ENCODE measurements around the gene MGRN1.

The MGRN1 gene

GRCh38 chr16:4607841-4608703, 16.6 kb upstream of the MGRN1 start:
- no peaks in the 10 kb centered on the region for H3K27me3 ChIP-seq
- DNase-seq = no peak
- no peaks in the 10 kb centered on the region for H3K9me3 ChIP-seq
- H3K4me3 ChIP-seq (ENCODE audit: low read depth, low read length) = no peak overlapping the region
- H3K36me3 ChIP-seq = peaks cover 16% of the 10 kb centered on the region
- no peaks in the 10 kb centered on the region for H3K4me1 ChIP-seq
- TF ChIP-seq, protein P1, sequence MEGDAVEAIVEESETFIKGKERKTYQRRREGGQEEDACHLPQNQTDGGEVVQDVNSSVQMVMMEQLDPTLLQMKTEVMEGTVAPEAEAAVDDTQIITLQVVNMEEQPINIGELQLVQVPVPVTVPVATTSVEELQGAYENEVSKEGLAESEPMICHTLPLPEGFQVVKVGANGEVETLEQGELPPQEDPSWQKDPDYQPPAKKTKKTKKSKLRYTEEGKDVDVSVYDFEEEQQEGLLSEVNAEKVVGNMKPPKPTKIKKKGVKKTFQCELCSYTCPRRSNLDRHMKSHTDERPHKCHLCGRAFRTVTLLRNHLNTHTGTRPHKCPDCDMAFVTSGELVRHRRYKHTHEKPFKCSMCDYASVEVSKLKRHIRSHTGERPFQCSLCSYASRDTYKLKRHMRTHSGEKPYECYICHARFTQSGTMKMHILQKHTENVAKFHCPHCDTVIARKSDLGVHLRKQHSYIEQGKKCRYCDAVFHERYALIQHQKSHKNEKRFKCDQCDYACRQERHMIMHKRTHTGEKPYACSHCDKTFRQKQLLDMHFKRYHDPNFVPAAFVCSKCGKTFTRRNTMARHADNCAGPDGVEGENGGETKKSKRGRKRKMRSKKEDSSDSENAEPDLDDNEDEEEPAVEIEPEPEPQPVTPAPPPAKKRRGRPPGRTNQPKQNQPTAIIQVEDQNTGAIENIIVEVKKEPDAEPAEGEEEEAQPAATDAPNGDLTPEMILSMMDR (IDR thresholded peaks at IDR 0.05; ENCODE audit: low read depth, low read length) = no peak

GRCh38 chr16:4608704-4608980, 16.0 kb upstream of the MGRN1 start:
- Histone ChIP-seq H3K9me3 (no peaks in the 10 kb centered on the region), H3K4me3 (ENCODE audit: low read depth, low read length) (no peak overlapping the region), H3K36me3 (peaks cover 16% of the 10 kb centered on the region), H3K27me3 (no peaks in the 10 kb centered on the region), H3K4me1 (no peaks in the 10 kb centered on the region)
- no peak for DNase-seq
- TF ChIP-seq, protein P1 (IDR thresholded peaks at IDR 0.05; ENCODE audit: low read depth, low read length) = no peak

DNA sequence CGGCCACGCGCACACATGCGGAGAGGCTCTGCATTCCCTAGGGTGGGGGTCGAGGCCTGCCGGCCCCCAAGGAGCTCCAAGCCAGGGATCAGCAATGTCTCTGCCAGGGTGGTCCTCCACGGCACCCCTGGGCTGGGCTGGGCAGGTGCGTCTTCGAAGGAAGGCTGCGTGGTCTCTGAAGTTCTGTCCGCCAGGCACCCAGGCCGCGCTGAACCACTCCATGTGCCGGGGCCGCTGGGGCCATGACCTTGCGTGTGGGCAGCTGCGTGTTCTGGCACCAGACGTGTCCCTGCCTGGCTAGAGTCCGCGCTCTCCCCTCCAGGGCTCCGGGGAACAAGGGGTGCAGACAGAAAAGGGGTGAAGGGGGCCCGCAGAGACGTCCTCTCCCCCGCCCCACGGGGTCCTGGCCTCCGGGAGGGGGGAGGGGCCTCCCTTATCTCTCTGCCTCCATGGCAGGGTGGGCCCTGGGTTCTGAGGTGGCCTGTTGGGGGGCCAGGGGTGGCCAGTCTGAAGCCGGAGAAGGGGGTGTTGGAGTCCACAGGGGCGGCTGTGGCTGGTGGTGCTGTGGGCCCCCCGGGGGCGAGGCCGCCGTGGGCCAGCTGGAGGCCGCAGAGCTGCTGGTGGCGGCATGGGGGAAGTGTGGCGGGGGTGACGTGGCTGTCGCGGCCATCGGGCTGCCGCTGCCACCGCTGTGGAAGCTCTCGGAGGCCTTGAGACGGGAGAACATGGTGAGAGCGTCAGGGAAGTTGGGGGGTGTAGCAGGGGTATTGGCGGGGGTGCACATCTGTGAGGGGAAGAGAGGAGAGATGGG, 15.2 kb upstream of the MGRN1 start:
- peaks cover 16% of the 10 kb centered on the region for H3K36me3 ChIP-seq
- H3K27me3 ChIP-seq = no peaks in the 10 kb centered on the region
- H3K9me3 ChIP-seq = no peaks in the 10 kb centered on the region
- TF ChIP-seq, protein P1 (IDR thresholded peaks at IDR 0.05; ENCODE audit: low read depth, low read length) = no peak
- no peaks in the 10 kb centered on the region for H3K4me1 ChIP-seq
- DNase-seq = no peak
- no peak overlapping the region for H3K4me3 ChIP-seq (ENCODE audit: low read depth, low read length)

DNA sequence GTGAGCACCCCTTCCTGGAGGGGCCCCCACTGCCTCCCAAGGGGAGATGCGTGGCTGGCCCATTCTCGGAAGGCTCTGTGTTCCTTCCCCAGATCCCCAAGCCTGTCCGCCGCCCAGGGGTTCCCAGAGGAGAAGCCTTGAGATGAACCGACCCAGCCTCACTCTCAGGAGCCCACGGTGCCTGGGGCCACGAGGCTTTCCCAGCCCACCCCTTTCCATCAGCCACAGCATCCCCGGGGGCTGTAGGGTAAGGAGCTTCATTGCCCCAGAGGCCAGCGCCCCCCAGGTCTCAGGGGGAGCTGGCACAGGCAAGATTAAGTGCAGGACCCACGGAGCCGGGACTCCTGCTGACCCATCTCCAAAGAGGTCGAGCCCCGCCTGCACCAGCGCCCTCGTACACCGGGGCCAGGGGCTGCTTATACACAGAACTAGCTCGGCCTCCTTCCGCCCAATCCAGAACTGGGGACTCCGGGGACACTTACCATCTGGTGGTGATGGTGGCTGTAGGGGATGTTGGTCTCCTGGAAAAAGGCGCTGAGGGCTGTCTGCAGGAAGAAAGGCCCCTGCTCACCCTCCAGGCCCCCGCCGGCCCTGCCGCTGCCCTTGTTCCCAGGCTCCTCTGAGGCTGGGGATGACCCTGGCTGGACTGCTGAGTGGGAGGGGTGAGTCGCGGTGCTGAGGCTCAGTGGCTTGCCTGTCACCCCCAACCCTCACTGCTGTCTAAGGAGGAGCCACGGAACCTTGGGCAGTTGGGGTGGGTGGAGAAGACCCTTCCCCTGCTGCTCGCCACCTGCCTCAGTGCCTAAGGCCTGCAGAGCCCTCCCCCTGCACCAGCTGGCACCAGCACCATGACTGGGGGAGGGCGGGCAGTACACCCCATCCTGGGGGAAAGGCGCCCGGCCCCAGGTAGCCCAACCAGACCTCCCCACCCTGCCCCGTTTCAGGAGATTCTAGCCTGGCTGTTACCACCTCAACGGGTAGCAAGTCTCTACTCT, 14.3 kb upstream of the MGRN1 start:
- TF ChIP-seq, protein P1 (IDR thresholded peaks at IDR 0.05; ENCODE audit: low read depth, low read length) = no peak
- Histone ChIP-seq H3K27me3 (no peaks in the 10 kb centered on the region), H3K9me3 (no peaks in the 10 kb centered on the region), H3K4me3 (ENCODE audit: low read depth, low read length) (no peak overlapping the region), H3K36me3 (peaks cover 16% of the 10 kb centered on the region), H3K4me1 (no peaks in the 10 kb centered on the region)
- DNase-seq = no peak

- TF ChIP-seq, protein P1 (IDR thresholded peaks at IDR 0.05; ENCODE audit: low read depth, low read length) = no peak
- Histone ChIP-seq H3K4me1 (peaks cover 3% of the 10 kb centered on the region), H3K4me3 (ENCODE audit: low read depth, low read length) (no peak overlapping the region), H3K9me3 (no peaks in the 10 kb centered on the region), H3K36me3 (peaks cover 16% of the 10 kb centered on the region), H3K27me3 (no peaks in the 10 kb centered on the region)
- DNase-seq = no peak
Observed at GRCh38 chr16:4611337-4612021, 13.1 kb upstream of the MGRN1 start.

Measured in BE2C (cell line).